CD4-positive, alpha-beta T cell treated with Interleukin-17A for 1 hour (primary cell): ENCODE results near the gene AFF3.

Experiments used
- DNase-seq: peaks from one replicate; pipeline ENCODE4 v3.0.0-alpha.2; 2020

The AFF3 gene

DNA sequence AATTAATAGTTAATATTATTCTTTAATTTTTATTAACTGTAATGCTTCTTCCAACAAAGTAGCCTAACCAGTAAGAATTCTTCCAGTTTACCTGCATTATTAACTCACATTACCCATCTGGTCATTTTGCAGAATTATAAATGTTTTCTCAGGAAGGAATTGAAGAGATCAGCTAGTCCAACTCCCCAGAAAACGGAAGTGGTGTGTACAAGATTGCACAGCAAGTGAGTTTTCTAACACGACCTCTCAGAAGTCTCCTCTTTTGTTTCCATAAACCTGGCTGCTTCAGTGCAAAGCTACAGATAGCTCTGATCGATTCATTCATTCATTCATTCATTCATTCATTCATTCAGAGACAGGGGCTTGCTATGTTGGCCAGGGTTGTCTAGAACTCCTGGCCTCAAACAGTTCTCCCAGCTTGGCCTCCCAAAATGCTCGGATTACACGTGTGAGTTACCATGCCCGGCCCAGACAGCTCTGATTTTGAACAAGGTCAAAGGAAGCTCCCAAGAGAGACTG, 523.8 kb downstream of the AFF3 start:
- DNase-seq = no peak

DNA sequence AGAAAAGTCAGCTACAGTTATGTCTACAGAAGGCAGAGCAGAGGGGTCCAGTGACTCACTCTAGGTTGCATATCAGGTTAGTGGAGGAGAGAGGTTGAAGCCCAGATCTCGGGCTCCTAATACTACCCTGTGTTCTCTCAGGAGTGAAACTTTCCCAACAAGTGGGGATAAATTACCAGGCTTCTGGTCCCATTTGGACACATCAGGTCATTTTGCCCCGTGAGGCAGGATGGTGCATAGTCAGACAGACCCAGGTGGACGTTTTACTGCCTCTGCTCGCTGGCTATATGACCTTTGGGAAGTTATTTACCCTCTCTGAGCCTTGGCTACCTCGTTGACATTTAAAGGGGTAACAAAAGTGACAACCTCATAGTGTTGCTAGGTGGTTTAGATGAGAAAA, 524.6 kb downstream of the AFF3 start:
- DNase-seq = no peak

DNA sequence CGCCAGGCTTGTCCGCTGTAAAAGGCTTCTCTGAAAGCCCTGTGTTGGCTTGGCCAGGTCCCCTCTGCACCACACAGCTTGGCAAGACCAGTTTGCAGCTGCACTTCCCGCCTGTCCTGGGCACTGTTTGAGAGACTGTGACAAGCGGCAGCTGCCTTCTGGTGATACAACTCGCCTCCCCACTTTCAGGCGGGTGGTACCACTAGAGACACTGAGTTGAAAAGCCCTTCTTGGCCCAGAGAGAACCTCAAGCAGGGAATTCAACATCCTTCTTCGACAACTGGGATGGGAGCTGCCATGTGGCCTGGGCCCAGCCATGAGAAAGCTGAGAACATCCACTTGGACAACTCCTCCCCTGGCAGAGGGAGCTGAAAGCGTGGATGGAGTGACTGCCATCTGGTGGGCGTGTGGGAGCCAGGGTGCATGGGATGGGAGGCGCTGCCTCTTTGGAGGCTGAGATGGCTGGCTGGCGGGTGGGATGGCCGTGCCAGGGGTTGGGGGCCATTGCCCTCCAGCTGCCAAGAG, 527.1 kb downstream of the AFF3 start:
- no peak for DNase-seq

DNA sequence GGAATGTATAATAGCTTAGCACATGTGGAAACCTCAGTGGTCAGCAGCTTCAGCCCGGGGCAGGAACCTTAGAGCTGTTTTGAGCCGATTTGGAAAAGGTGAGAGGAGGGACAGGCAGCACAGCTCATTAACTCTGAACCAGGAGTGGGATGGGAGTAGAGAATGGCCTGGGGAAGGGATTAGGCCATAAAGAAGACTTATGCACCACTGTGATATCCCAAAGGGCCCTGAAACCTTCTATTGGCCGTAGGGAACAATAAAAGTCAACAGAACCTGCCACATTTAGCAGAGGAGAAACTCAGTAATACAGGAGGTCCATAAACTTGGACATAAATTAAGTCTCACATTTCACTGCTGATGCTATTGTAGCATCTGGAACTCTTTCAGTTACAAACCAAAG, 528.4 kb downstream of the AFF3 start:
- DNase-seq = no peak

DNA sequence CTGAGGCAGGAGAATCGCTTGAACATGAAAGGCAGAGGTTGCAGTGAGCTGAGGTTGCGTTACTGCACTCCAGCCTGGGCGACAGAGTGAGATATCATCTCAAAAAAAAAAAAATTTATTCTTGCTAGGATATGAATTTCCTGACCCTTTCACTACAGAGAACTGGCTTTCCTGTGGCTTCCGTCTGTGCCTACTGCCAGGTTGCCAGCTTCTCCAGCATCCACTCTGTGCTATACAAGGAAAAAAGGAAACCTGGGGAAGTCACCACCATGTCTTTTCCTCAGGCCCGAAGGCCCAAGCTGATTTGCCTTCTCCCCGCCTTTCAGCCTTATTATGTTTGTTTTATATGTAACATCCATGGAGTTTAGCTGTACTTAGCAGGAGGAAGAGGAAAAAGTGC, 530.6 kb downstream of the AFF3 start:
- DNase-seq = no peak

DNA sequence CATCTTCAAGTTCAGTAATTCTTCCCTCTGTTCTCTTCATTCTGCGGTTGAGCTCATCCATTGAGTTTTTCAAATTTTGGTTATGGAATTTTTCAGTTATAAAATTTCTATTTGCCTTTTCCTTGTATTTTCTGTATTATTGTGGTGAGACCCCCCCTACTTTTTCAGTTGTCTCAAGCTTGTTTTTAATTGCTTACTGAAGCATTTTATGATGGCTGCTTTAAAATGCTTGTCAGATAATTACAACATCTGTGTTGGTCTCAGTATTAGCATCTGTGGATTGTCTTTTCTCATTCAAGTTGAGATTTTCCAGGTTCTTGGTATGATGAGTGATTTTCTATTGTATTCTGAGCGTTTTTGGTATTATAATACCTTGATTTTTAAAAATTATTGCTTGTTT, 531.4 kb downstream of the AFF3 start:
- DNase-seq = no peak

DNA sequence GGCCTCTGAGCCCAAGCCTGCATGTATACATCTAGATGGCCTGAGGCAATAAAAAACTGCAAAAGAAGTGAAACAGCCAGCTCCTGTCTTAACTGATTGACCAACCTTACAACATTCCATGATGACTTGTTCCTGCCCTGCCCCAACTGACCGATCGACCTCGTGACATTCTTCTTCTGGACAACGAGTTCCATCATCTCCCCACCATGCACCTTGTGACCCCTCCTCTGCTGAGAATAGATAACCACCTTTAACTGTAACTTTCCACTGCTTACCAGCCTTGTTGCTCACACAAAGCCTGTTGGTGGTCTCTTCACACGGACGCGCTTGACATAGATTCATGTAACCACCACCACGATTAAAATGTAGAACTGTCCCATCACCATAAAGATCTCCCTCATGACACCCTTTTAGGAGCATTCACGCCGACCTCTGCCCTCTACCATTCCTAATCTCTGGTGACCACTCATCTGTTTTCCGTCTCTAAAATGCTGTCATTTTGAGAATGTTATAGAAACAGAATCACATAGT, 532.5 kb downstream of the AFF3 start:
- DNase-seq = no peak

DNA sequence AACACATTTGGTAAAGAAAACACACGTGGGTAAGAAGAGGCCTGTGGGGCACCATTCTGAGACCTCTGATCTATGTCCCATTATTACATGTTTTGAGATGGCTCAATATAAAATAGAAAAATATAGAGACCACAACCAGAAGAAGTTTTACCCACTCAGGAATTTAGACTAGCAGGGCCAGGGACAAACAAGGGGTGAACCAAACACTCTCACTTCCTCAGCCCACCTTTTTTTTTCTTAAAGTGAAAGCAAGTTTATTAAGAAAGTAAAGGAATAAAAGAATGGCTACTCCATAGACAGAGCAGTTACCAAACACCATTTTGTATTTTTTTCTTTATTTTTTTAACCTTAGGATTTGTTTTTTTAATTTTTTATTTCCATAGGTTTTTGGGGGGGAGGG, 533.5 kb downstream of the AFF3 start:
- DNase-seq = no peak

DNA sequence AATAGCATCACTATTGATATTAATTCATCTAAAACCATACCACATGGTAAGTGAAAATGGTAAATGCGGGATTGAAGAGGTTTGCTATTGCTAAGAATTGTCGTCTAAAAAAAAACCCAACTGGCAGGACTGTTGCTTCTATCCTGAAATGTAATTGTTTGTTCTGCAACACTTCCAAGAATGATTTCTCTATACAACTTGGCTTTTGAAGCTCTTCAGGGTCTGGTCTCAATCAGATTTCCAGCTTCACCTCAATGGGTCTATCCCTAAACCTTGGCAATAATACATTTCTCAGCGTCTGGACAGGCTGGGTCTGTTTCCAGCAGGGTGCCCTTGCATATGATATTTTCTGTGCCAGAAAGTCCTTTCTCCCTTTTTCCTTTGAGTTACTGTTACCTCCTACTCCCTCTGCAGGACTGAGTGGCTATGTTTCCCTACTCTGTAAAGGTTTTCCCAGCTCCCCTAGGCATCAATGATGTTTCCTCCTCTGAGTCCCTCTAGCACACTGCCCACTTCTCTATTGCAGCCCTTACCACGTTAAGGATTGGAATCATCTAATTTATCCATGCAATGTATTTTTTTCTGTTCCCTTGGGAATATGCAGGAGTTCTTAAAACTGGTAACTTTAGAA, 534.4 kb downstream of the AFF3 start:
- no peak for DNase-seq

DNA sequence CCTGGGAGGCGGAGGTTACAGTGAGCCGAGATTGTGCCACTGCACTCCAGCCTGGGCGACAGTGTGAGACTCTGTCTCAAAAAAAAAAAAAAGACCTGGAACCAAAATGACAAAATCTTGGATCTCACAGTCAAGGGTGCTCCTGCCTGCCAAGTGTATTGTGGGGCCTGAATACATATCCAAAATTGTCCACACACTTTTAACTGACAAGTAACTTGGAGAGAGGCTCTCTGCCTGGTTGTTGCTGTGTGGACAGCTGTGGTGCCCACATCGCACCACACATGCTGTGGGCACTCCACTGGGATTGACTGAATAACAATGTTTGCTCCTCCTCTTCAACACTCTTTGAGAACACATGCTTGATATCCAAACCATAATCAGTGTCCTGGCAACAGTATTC, 534.9 kb downstream of the AFF3 start:
- DNase-seq = no peak

DNA sequence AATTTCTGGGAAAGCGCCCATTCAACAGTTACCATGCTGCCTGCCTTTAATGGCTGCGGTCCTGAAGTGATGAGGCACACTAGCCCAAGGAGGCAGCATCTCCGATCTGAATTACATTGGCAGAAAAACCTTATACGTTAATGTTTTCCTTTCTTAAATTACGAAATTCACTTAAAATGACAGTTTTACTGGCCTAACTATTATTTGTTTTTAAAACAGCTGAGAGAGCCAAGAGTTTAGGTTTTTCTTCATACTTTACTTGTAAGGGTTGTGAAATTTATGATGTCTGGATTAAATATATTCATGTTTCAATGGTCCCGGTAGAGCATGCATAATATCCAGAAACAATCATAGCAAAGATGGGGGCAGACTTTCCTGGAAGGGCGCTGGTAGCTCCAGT, 537.4 kb downstream of the AFF3 start:
- DNase-seq = no peak

DNA sequence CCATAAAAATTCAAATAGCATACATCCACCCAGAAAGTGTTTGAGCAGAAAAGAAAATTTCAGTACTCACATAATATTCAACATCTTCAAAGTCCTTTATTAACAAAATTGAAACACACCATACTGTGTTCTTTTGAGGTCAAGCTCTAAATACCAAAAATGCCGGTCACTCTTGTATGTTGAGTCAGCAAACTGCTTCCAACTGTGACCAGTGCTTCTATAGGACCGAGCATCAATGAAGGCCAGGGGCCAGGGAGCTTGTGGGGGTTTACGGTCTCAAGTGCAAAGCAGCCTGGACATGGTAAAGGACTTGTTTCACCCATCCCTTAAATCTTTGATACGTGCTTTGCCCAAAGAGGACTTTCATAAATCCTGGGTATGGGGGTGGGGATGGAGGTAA, 539.9 kb downstream of the AFF3 start:
- DNase-seq = no peak

DNA sequence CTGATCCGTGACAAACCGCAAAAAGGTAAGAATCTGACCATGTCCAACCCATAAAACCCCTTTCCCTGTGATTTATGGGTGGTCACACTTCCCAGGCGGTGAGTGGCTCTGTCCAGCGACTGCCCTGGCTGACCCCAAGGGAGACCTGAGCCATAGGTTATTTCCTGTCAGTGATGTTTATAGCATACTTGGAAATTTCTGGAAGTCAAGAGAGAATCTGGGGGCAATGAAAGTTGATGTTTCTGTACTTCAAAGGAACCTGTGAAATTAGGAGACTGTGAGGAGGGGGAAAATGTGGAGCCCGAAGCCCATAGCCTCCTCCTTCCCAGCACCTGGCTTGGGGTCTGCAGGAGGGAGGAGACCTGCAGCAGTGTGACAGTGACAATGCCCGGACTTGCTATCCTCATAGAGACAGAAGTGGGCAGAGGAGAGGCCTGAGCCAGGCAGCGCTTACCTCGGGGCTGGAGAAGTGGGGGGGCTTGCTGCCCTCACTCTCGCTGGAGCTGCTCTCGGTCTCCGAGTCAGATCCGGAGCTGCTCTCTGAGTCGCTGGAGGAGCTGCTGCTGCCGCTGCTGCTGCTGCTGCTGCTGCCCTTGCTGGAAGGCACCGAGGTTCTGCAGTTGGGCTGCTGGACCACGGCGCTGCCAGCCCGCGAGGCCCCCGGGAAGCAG, 541.3 kb downstream of the AFF3 start:
- no peak for DNase-seq

DNA sequence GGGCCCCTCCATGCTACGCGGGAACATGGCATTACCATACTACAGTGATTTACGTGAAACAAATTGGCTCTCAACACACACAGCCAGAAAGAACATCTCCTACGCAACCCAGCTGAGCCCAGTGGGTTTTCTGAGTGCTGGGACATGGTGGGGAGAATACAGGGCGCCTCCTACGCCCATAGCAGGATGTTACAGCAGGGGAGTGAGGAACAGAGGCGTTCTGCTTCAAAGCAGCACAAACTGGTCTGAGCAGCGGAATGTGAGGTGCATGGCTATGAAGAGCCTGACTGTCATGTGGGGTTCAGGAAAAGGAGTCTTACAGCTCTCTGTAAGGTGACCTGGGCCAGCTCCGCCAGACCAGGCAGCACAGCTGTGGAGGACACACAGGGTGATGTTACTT, 543.9 kb downstream of the AFF3 start:
- DNase-seq = no peak

DNA sequence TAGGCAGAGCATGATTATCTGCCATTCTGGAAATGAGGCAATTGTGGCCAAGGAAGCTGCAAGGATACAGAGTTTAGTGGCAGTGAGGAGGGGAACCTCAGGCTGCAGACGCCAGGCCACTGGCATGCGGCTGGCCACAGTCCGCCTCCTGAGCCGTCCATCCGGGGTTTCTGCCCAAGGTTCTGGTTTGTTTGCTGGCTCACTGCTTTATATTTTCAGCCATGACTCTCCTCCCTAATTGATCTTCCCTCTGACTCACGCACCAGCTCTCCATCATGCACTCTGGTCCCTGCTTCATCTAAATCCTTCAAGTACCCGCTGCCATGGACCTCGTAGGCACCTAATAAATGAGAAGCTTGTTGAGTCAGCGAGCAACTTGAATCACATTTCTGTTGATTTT, 544.8 kb downstream of the AFF3 start:
- no peak for DNase-seq

DNA sequence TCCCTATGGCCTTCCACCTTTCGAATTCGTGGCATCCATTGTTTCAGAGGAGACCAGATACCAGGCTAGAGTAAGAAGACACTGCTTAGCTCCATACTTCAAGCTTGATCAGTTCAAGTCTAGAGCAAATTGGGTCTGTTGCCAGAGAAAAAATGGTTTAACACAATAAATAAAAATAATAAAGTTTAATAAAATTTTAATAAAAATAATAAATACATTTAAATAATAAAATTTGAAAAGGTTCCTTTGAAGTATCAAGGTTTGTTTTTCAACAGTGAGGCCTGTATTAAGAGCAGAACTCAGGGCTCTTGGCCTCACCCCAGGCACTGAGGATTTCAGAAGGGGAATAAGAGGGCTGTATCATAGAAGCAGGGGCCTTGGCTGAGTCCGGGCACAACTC, 547.0 kb downstream of the AFF3 start:
- no peak for DNase-seq

DNA sequence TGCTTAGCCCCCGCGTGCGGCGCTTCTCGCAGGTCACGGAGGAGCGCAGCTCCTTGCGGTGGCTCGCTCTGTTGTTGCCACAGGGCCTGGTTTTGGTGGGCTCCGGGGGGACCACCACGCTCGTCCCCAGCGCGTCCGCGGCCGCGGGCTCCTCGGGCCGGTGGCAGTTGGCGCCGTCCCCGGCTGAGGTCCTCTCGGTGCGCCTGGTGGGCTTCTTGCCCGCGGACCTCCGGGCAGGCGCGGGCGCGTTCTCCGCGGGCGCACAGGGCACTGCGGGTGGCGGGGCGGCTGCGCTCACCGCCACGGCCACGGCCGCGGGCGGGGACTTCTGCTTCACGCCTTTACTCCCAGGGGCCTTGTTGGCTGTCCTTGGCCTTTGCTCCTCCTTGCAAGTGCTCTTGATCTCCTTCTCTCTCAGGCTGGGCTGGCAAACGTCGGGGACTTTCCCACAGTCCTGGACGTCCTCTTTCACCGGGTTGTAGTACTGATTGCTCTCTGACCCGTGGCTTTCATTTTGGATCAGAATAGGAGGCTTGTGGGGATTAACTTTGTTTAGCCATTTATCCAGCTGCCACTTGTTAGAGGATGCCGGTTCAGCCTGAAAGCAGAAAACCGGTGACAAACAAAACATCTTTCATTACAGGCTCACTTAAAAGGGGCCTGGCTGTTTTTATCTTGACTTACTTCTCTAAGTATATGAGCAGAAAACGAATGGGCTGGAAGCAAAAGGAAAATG, 548.5 kb downstream of the AFF3 start:
- no peak for DNase-seq

DNA sequence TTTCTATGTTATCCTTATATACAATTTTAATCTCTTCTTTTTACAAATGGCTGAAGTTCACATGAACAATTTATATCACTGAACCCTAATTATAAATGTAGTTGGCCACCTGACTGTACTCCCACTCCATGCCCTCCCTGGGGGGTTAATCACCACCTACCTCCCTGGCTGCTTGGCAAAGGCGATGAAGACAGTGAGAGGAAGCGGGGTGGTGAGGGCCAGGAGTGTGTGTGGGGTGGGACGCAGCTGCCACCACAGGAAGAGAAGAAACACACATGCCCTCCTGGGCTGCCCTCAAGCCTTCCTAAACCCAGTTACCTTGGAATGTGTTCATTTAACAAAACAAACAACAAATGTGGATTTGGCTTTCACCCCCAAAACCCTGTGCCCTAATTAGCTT, 565.6 kb downstream of the AFF3 start:
- no peak for DNase-seq

DNA sequence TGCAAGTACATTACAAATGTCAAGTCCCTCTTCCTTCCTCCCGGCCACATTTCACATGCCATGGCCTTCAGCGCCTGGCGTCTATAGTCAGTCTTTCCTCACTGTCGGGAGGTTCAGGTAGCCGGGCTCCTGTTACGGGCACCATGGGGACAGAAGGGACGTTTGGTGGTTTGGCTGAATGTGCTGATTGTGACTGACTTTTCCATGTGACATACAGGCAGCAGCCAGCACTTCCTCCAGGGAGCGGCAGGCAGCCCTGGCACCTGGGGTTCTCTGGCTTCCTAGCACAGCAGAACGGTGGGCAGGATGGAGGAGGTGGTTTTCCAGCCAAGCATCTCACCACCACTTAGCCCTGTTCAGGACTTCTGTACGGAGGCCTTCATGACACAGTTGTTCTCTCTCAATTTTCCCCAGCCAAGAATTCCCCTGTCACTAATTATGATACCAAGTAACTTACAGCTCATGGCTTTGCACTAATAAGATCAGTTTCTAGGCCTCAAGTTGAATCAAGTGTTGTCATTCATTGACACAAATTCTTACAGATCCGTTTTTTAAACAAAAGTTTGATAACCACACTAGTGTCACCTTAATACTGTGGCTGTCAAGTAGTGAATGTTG, 568.6 kb downstream of the AFF3 start:
- no peak for DNase-seq

DNA sequence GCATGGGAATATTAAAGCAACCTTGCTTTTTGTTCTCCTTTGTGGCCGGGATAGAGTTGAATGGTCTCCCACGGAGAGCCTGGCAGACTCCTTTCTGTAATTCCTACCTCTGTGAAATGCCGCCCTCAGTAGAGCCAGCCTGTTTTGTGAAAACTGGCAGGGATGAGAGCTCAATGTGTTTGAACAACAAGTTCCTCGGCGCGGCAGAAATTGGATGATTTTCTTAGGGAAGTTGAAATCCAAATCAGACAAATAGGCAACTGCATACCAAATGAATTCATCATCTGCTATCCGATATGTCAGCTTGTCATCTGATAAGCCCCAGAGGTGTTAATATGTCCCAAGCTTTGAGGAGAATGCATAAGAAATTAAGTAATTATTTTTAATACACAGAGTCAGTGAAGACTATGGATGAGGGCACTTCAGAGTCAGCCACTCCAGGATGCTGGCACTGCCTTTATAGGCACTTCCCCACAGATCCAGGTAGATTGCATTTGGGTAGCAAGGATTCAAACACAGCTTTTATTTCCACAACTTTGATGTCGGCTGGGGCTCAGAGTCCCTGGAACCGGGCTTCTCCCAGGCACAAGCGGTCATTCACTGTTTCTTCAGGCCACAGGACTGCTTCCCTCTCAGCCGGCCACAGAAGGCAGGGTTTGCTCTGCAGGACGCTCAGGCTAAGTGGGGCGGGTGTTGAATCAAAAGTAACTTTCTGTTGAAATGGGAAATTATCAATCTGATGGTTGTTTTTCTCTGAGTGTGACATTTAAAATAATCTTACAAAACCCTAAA, 569.8 kb downstream of the AFF3 start:
- DNase-seq = no peak

DNA sequence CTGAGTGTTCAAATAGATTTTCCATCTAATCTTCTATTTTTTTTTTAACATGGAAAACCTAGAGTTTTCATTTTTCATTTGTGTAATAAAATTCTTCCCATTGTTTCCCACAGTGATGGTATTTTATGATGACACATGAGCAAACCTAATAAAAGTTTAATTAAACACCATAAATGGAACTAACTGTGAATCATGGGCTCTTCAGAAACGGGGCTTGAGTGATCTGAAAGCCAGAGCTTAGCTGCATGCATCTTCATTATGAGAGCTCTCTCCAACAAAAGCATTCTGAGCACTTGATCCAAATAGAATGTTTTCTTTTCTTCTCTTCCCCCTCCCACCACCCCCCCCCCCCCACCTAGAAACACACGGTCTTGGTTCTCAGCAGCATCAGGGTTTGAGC, 570.4 kb downstream of the AFF3 start:
- DNase-seq = no peak

DNA sequence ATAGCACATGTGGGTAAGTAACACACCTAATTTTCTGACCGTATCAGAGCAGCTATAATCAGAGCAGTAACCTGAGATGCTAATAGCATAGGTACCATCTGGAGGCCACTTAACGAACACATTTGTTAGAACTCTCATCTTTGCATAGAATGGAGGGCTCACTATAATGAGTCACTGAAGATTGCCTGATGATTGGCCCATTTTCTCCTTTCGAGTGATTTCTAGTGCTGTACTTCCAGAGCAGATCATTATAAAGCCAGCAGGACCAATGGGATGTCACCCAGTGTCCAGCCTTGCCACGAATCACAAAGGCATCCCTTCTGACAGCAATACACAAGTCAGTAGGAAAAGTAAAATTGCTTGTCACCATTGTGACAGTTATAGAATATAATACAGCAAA, 570.9 kb downstream of the AFF3 start:
- DNase-seq = no peak
